B cell (primary cell): Measurements from ENCODE around the gene BLACAT1. TPM values are rescaled to one million over a fixed set of nuclear protein-coding genes. Genes with fewer than 3 reads are reported as not detected.

Source experiments
- ATAC-seq: fragments of 200-7000 bp; cut with Tn5 transposase; one replicate; pipeline ENCODE4 v1.10.0; 2021; ENCODE audit warnings: low read depth, mild to moderate bottlenecking, moderate number of reproducible peaks, moderate library complexity
- CTCF ChIA-PET: fragments of 350-600 bp; sonication (Branson Sonifier 250); formaldehyde crosslinking; loops from one replicate; lab custom pipeline; 2021; ENCODE audit warnings: antibody characterized with exemption, inconsistent platforms; lab: Charles Lee
- POLR2A ChIA-PET: fragments of 350-600 bp; sonication (Branson Sonifier 250); formaldehyde crosslinking; loops from one replicate; lab custom pipeline; 2021; ENCODE audit warnings: antibody characterized with exemption; lab: Charles Lee
- DNase-seq: peaks from one replicate; pipeline ENCODE4 v3.0.0; 2013
- H2AFZ ChIP-seq: 2 replicates; pipeline ENCODE4 v1.6.1; 2012; ENCODE audit warnings: mild to moderate bottlenecking, low read depth, low read length; ENCODE audit not compliant: insufficient read depth, poor library complexity, severe bottlenecking
- H3K27ac ChIP-seq, 2 donors: 1 replicate in 1 of 2; 2 replicates in 1 of 2; pipeline ENCODE4 v1.5.1; 2012 to 2013; ENCODE audit warnings: low read length in 2 of 2, mild to moderate bottlenecking in 2 of 2, moderate library complexity in 1 of 2
- H3K27me3 ChIP-seq, 4 experiments: fragments of 200-600 bp in 1 of 4; sonication (generic) in 1 of 4; replicated peaks in 1 of 4; 1 replicate in 2 of 4; 2 replicates in 2 of 4; pipeline versions ENCODE4 v1.6.1 to v1.7.0; 2013 to 2016; ENCODE audit warnings: low read length in 3 of 4, mild to moderate bottlenecking in 2 of 4, mixed read lengths in 1 of 4, moderate library complexity in 1 of 4; ENCODE audit not compliant: insufficient read depth in 4 of 4, control insufficient read depth in 3 of 4; ENCODE audit errors: control extremely low read depth in 1 of 4
- H3K36me3 ChIP-seq, 2 experiments: replicated peaks in 1 of 2; 1 replicate in 1 of 2; 2 replicates in 1 of 2; pipeline versions ENCODE4 v1.6.1 to v1.7.1; 2013; ENCODE audit warnings: low read length in 1 of 2; ENCODE audit not compliant: insufficient read depth in 2 of 2, control insufficient read depth in 1 of 2; ENCODE audit errors: control extremely low read depth in 1 of 2, extremely low read depth in 1 of 2
- H3K4me1 ChIP-seq, 2 donors: fragments of 200-600 bp in 1 of 2; sonication (generic) in 1 of 2; 1 replicate in 1 of 2; 2 replicates in 1 of 2; pipeline versions ENCODE4 v1.5.1 to v1.6.1; 2013 to 2017; ENCODE audit warnings: low read length in 2 of 2; ENCODE audit not compliant: control insufficient read depth in 2 of 2, insufficient read depth in 2 of 2
- H3K4me2 ChIP-seq: replicated peaks from 2 replicates; pipeline ENCODE3; 2012; ENCODE audit warnings: mild to moderate bottlenecking, low read depth, low read length; ENCODE audit not compliant: poor library complexity, severe bottlenecking
- H3K4me3 ChIP-seq, 5 experiments: fragments of 200-600 bp in 1 of 5; sonication (generic) in 1 of 5; 1 replicate in 3 of 5; 2 replicates in 2 of 5; pipeline versions ENCODE4 v1.5.1 to v1.7.0; 2011 to 2016; ENCODE audit warnings: low read length in 4 of 5, mild to moderate bottlenecking in 4 of 5, low read depth in 2 of 5, control low read depth in 1 of 5, moderate library complexity in 1 of 5; ENCODE audit not compliant: insufficient read depth in 1 of 5; ENCODE audit errors: control extremely low read depth in 1 of 5, extremely low read depth in 1 of 5
- H3K79me2 ChIP-seq: fragments of 200-600 bp; sonication (generic); one replicate; pipeline ENCODE4 v1.6.0; 2016; ENCODE audit warnings: low read length; ENCODE audit not compliant: control insufficient read depth, insufficient read depth
- H3K9ac ChIP-seq: fragments of 200-600 bp; sonication (generic); 2 replicates; pipeline ENCODE4 v1.6.1; 2017; ENCODE audit warnings: mild to moderate bottlenecking, low read length, moderate library complexity
- H3K9me3 ChIP-seq, 3 donors: one replicate each; pipeline versions ENCODE4 v1.6.1 to v1.7.1; 2013; ENCODE audit warnings: low read length in 2 of 3; ENCODE audit not compliant: control insufficient read depth in 2 of 3, insufficient read depth in 1 of 3; ENCODE audit errors: control extremely low read depth in 1 of 3
- H4K20me1 ChIP-seq: 2 replicates; pipeline ENCODE4 v1.6.0; 2012; ENCODE audit warnings: mild to moderate bottlenecking, low read length; ENCODE audit not compliant: insufficient read depth, control insufficient read depth, poor library complexity, severe bottlenecking
- H3K27ac Mint-ChIP-seq: one replicate; pipeline ENCODE4 v1.8.0; 2021; ENCODE audit warnings: mixed read lengths
- H3K27me3 Mint-ChIP-seq: one replicate; pipeline ENCODE4 v1.8.0; 2021; ENCODE audit warnings: mixed read lengths
- H3K4me1 Mint-ChIP-seq: one replicate; pipeline ENCODE4 v1.8.0; 2021; ENCODE audit warnings: mixed read lengths
- H3K4me3 Mint-ChIP-seq: one replicate; pipeline ENCODE4 v1.8.0; 2021; ENCODE audit warnings: mixed read lengths
- H3K9me3 Mint-ChIP-seq: one replicate; pipeline ENCODE4 v1.8.0; 2022; ENCODE audit warnings: mixed read lengths; ENCODE audit not compliant: insufficient read depth
- EZH2 ChIP-seq: IDR thresholded peaks from 2 replicates; pipeline ENCODE4 v1.6.1; 2012; ENCODE audit warnings: borderline replicate concordance, low read depth, mild to moderate bottlenecking, moderate library complexity, low read length; ENCODE audit not compliant: insufficient read depth, poor library complexity, severe bottlenecking
- WGBS: methylation state at CpG from one replicate; pipeline ENCODE4 v1.1.5; 2013; ENCODE audit warnings: missing lambda C conversion rate; ENCODE audit not compliant: insufficient coverage; 5-methylcytosine and 5-hydroxymethylcytosine counted together
- intact Hi-C: fragments of 100-400 bp; cut with micrococcal nuclease; formaldehyde crosslinking; loops from one replicate; pipeline ENCODE4 v1.10.0; 2022
- polyA plus RNA-seq: library from polyadenylated mRNA; depleted of rRNA; stranded (reverse); fragments of >200 nt; gene quantifications from 2 replicates; pipeline ENCODE4 v1.2.3, GENCODE V29; 2012
- total RNA-seq, 2 donors: library from RNA; stranded (reverse); fragments of 120-200 nt in 1 of 2; gene quantifications; 1 replicate in 1 of 2; 2 replicates in 1 of 2; pipeline versions ENCODE4 v1.2.3 to v1.2.4, GENCODE V29; 2013 to 2022
- TF ChIP-seq, protein P1 (sequence below): fragments of 200-600 bp; IDR thresholded peaks from one replicate; pipeline ENCODE4 v1.8.0; 2022; ENCODE audit warnings: antibody characterized with exemption, mild to moderate bottlenecking

Gene BLACAT1
- total and polyA plus RNA-seq, 2 donors (not counting 1 experiment from before 2014, with no cell fraction given): 0.03 TPM; not detected in 1

DNA sequence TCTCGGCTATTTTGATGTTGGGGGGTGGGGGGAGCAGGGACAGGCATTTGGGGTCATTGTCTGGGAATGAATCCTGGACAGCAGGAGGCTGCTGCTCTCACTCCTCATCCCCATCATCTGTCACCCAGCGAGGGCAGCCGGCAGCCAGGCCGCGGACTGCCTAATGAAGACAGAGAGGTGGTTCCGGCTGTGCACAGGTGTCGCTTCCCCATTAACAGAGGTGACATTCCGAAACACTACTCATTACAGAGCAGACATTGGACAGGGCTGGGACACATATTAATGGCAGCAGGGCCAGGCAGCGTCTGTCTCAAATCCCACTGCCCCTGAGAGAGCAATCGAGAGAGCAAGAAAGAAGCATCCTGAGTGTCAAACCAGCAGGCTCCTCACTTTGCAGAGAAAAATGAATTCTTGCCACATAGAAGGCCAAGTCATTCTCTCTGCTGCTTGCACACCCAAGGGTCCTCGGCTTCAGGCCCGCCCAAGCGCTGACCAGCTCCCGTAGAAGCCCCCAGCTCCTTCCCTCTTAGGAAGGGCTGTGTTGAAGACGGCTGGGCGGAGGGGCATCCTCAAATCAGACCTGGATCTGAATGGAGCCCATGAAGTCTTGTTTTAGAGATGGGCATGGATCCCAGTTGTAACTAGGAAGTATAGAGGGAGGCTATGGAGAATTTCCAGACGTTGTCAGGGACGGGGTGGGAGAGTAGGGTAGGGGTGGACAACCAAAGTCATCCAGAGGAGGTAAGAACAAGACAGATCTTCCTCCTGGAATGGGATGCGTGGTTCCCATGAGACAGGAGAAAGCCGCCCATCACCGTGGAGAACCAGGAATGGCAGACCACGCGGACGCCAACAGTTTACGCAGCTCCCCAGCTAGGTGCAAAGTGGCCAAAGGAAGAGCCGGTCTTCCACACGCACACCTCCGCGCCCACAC is 25.8 kb downstream of the BLACAT1 start:
- POLR2A ChIA-PET: interaction anchor here (0.6 kb wide), 1 partner anchor 9 kb away, joined by 14 read pairs; no protein-coding TSS in a partner anchor
- TF ChIP-seq, protein P1, sequence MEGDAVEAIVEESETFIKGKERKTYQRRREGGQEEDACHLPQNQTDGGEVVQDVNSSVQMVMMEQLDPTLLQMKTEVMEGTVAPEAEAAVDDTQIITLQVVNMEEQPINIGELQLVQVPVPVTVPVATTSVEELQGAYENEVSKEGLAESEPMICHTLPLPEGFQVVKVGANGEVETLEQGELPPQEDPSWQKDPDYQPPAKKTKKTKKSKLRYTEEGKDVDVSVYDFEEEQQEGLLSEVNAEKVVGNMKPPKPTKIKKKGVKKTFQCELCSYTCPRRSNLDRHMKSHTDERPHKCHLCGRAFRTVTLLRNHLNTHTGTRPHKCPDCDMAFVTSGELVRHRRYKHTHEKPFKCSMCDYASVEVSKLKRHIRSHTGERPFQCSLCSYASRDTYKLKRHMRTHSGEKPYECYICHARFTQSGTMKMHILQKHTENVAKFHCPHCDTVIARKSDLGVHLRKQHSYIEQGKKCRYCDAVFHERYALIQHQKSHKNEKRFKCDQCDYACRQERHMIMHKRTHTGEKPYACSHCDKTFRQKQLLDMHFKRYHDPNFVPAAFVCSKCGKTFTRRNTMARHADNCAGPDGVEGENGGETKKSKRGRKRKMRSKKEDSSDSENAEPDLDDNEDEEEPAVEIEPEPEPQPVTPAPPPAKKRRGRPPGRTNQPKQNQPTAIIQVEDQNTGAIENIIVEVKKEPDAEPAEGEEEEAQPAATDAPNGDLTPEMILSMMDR: no peak
- no peak for TF ChIP-seq EZH2
- H3K4me3 ChIP-seq: peak overlapping the region in 4 of 5 experiments; percentile 34 to 54 (median 49)
- peaks cover 32% of the 10 kb centered on the region for H3K4me1 Mint-ChIP-seq
- no peak for ATAC-seq
- H4K20me1 ChIP-seq: no peaks in the 10 kb centered on the region
- no peaks in the 10 kb centered on the region for H3K9me3 Mint-ChIP-seq
- 67% methylated on average over 27 of the region's 29 CpGs for WGBS
- no peaks in the 10 kb centered on the region for H3K9me3 ChIP-seq
- H2AFZ ChIP-seq: peak overlapping the region; percentile 74
- H3K27me3 ChIP-seq: peaks cover 0 to 3% (median 0%) of the 10 kb centered on the region in 4 experiments
- no peaks in the 10 kb centered on the region for H3K79me2 ChIP-seq
- H3K36me3 ChIP-seq: no peaks in the 10 kb centered on the region
- H3K4me2 ChIP-seq: peak overlapping the region; percentile 83
- peak overlapping the region; percentile 4 to 43 for H3K27ac ChIP-seq
- intact Hi-C loops: loop anchor here (1.0 to 2.0 kb wide), 2 partner anchors 55 to 75 kb away; no protein-coding TSS in a partner anchor
- peak overlapping the region; percentile 24 for H3K27ac Mint-ChIP-seq
- CTCF ChIA-PET: interaction anchor here (0.8 to 17.1 kb wide), 11 partner anchors 12 to 157 kb away, joined by 4 to 134 read pairs (median 11); no protein-coding TSS in a partner anchor
- H3K9ac ChIP-seq: peak overlapping the region; percentile 58
- DNase-seq: no peak
- peak overlapping the region; percentile 80 for H3K4me3 Mint-ChIP-seq
- no peaks in the 10 kb centered on the region for H3K27me3 Mint-ChIP-seq
- peaks cover 17 to 25% of the 10 kb centered on the region in 2 donors for H3K4me1 ChIP-seq
